ENCODE data around the gene SNHG17. TPM values are rescaled to one million over a fixed set of nuclear protein-coding genes. Genes with fewer than 3 reads are reported as not detected.

The SNHG17 gene
- total RNA-seq, 1 experiment from 2014 or later = 105 TPM

DNA sequence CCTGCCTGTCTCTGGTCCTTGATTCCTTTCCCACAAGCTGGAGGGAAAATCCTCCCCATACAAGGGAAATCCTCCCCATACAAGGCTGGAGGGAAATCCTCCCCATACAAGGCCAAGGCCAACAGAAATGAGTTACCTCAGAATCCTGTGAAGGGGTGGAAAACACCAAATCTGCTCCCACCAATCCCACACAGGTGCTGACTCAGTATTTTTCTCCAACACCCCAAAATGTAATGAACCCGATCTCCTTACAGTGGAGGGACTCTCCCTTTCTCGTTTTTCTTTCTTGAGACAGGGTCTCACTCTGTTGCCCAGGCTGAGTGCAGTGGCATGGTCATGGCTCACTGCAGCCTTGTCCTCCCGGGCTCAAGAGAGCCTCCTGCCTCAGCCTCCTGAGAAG, 6.3 kb downstream of the SNHG17 start:
- intact Hi-C loops (cut with micrococcal nuclease; ENCODE audit: unreplicated experiment) = no loop called here
- no peaks in the 10 kb centered on the region for H3K27me3 ChIP-seq (replicated peaks; ENCODE audit: insufficient read depth, low read depth, low read length, poor library complexity)
- peaks cover 4% of the 10 kb centered on the region for H3K4me1 ChIP-seq (ENCODE audit: insufficient read depth, low read length, poor library complexity, severe bottlenecking)
- TF ChIP-seq, protein P1, sequence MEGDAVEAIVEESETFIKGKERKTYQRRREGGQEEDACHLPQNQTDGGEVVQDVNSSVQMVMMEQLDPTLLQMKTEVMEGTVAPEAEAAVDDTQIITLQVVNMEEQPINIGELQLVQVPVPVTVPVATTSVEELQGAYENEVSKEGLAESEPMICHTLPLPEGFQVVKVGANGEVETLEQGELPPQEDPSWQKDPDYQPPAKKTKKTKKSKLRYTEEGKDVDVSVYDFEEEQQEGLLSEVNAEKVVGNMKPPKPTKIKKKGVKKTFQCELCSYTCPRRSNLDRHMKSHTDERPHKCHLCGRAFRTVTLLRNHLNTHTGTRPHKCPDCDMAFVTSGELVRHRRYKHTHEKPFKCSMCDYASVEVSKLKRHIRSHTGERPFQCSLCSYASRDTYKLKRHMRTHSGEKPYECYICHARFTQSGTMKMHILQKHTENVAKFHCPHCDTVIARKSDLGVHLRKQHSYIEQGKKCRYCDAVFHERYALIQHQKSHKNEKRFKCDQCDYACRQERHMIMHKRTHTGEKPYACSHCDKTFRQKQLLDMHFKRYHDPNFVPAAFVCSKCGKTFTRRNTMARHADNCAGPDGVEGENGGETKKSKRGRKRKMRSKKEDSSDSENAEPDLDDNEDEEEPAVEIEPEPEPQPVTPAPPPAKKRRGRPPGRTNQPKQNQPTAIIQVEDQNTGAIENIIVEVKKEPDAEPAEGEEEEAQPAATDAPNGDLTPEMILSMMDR (conservative IDR thresholded peaks at IDR 0.05; ENCODE audit: low read depth, low read length) = no peak
- TF ChIP-seq EZH2 (IDR thresholded peaks at IDR 0.05; ENCODE audit: borderline replicate concordance, low read depth, low read length, poor library complexity, severe bottlenecking) = no peak
- no peak for DNase-seq (ENCODE audit: low spot score)
- H3K27ac ChIP-seq (ENCODE audit: low read depth, low read length, poor library complexity, severe bottlenecking) = no peak overlapping the region
- BruUV-seq (replicated peaks) = no TSS peak
- ChIA-PET CTCF (no interaction called here), POLR2A (ENCODE audit: low non-redundant PET) (no interaction called here)
- peaks cover 100% of the 10 kb centered on the region for H3K36me3 ChIP-seq (ENCODE audit: insufficient read depth, low read length, poor library complexity, severe bottlenecking)
- no peaks in the 10 kb centered on the region for H3K9me3 ChIP-seq (ENCODE audit: low read depth, low read length, poor library complexity, severe bottlenecking)
- H3K4me3 ChIP-seq (ENCODE audit: low read depth, low read length, poor library complexity, severe bottlenecking) = no peak overlapping the region

DNA sequence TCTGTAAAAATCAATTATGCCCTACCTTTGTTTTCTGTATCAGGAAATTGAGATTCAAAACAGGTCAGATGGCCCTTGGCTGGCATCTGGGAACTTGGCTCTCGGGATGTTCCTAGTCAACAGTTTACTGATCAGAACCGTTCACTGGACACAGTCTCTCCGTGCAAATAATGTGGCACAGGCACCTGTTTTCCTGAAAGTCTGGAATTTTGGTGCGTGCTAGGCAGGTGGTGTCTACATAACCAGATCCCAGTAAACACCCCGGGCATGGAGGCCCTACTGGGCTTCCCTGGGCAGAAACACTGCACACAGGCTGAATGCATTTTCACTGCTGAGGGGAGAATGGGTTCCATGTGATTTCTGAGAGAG, 7.5 kb downstream of the SNHG17 start:
- Histone ChIP-seq H3K27me3 (replicated peaks; ENCODE audit: insufficient read depth, low read depth, low read length, poor library complexity) (no peaks in the 10 kb centered on the region), H3K4me3 (ENCODE audit: low read depth, low read length, poor library complexity, severe bottlenecking) (no peak overlapping the region), H3K4me1 (ENCODE audit: insufficient read depth, low read length, poor library complexity, severe bottlenecking) (peaks cover 4% of the 10 kb centered on the region), H3K36me3 (ENCODE audit: insufficient read depth, low read length, poor library complexity, severe bottlenecking) (peaks cover 100% of the 10 kb centered on the region), H3K9me3 (ENCODE audit: low read depth, low read length, poor library complexity, severe bottlenecking) (no peaks in the 10 kb centered on the region), H3K27ac (ENCODE audit: low read depth, low read length, poor library complexity, severe bottlenecking) (no peak overlapping the region)
- CTCF ChIA-PET = no interaction called here
- no peak for TF ChIP-seq EZH2 (IDR thresholded peaks at IDR 0.05; ENCODE audit: borderline replicate concordance, low read depth, low read length, poor library complexity, severe bottlenecking)
- TF ChIP-seq, protein P1 (conservative IDR thresholded peaks at IDR 0.05; ENCODE audit: low read depth, low read length) = no peak
- no TSS peak for BruUV-seq (replicated peaks)
- intact Hi-C loops (cut with micrococcal nuclease; ENCODE audit: unreplicated experiment) = no loop called here
- no peak for DNase-seq (ENCODE audit: low spot score)
- POLR2A ChIA-PET (ENCODE audit: low non-redundant PET) = interaction anchor here (0.7 kb wide), 1 partner anchor 9 kb away, joined by 4 read pairs; no protein-coding TSS in a partner anchor

DNA sequence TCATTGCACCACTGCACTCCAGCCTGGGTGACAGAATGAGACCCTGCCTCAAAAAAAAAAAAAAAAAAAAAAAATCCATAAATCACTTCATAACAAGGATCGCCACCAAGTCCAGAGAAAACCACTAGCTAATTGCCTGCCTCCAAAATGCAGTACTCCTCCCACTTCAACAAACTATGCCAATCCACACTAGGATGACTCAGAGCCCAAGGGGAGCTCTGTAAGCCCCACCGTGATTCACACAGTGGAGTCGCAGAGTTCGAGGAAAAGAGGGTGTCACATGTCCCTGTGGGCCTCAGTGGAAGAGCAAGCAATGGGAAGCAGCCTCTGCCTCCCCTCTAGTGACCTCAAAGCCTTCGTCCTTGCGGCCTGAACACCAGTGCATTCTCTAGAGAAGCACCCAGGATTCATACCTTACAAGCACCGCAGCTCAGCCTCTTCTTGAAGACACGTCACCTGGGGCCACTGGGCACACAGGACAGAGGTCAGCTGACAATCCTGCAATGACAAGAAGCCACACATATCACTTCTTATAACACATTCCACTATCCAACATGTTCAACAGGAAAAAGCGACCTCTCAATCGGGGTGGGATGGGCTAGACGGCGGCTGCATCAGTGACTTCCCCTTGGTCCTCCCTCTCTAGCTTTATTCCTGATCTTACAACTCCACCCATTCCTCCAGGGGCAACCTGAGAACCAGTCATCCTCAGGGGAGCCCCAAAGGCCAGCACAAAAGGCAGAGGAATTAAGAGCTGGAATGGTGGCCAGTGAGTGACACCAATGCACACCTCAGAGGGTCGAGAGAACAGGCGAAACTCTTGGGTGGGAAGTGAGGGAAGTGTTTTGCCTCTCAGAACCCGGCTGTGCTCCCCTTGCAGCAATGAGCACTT, 8.9 kb downstream of the SNHG17 start:
- intact Hi-C loops (cut with micrococcal nuclease; ENCODE audit: unreplicated experiment) = no loop called here
- Histone ChIP-seq H3K27ac (ENCODE audit: low read depth, low read length, poor library complexity, severe bottlenecking) (no peak overlapping the region), H3K4me1 (ENCODE audit: insufficient read depth, low read length, poor library complexity, severe bottlenecking) (peaks cover 4% of the 10 kb centered on the region), H3K27me3 (replicated peaks; ENCODE audit: insufficient read depth, low read depth, low read length, poor library complexity) (no peaks in the 10 kb centered on the region), H3K4me3 (ENCODE audit: low read depth, low read length, poor library complexity, severe bottlenecking) (no peak overlapping the region), H3K9me3 (ENCODE audit: low read depth, low read length, poor library complexity, severe bottlenecking) (no peaks in the 10 kb centered on the region), H3K36me3 (ENCODE audit: insufficient read depth, low read length, poor library complexity, severe bottlenecking) (peaks cover 100% of the 10 kb centered on the region)
- no peak for TF ChIP-seq EZH2 (IDR thresholded peaks at IDR 0.05; ENCODE audit: borderline replicate concordance, low read depth, low read length, poor library complexity, severe bottlenecking)
- TF ChIP-seq, protein P1 (conservative IDR thresholded peaks at IDR 0.05; ENCODE audit: low read depth, low read length) = no peak
- no TSS peak for BruUV-seq (replicated peaks)
- ChIA-PET CTCF (interaction anchor here (0.7 to 1.1 kb wide), 2 partner anchors 9 to 20 kb away, joined by 4 to 5 read pairs; partner anchors contain the start of gene SNHG17), POLR2A (ENCODE audit: low non-redundant PET) (interaction anchor here (0.5 kb wide), 1 partner anchor 8 kb away, joined by 17 read pairs; no protein-coding TSS in a partner anchor)
- peak; percentile 75 for DNase-seq (ENCODE audit: low spot score)
